ENCODE measurements around the gene ALDH1A3.

- TF ChIP-seq CTCF (IDR thresholded peaks at IDR 0.05), result no peak
- no peak for TF ChIP-seq POLR2AphosphoS5 (IDR thresholded peaks at IDR 0.05; ENCODE audit: insufficient read depth in 1 of 2, low read depth in 1 of 2)
- TF ChIP-seq POLR2A (IDR thresholded peaks at IDR 0.05), result no peak
These were observed 54.5 kb downstream of the ALDH1A3 start for GRCh38 chr15:100934166-100934565.
